HG03442 (cell line): ENCODE measurements around the gene DNAL1.

Experiments used
- ATAC-seq: cut with Tn5 transposase; IDR thresholded peaks from one replicate; pipeline ENCODE4 v1.9.1; 2021; ENCODE audit warnings: mild to moderate bottlenecking, moderate library complexity; ENCODE audit not compliant: unreplicated experiment

The DNAL1 gene

DNA sequence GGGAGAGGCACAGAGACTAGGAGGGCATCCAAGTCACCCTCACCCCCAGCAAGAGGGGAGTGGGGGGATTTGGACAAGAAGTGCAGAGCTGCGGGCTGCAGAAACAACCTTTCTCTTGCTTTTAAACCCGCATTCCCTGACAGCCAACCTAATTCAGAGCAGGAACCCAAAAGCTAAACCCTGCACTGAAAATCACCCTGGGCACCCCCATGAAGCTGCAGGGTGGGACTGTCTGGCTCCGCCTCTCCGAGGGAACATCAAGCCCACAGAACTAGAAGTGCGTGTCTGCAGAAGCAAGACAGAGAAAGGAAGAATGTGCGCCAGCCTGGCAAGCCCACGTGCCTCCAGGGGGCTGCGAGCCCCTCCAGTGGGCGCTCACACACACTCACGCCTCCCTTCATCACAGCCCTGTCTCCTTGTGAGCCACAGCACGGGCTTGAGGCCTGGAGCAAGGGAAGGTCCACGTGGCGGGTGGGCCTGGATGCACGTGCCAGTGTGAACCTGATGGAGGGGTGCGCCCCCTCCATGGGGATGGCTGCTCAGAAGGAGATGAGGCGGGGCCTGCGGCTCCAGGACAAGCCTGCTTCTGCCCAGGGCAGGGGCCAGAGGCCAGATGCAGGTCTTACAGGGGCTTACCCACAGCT is 97.2 kb downstream of the DNAL1 start:
- no peak for ATAC-seq

DNA sequence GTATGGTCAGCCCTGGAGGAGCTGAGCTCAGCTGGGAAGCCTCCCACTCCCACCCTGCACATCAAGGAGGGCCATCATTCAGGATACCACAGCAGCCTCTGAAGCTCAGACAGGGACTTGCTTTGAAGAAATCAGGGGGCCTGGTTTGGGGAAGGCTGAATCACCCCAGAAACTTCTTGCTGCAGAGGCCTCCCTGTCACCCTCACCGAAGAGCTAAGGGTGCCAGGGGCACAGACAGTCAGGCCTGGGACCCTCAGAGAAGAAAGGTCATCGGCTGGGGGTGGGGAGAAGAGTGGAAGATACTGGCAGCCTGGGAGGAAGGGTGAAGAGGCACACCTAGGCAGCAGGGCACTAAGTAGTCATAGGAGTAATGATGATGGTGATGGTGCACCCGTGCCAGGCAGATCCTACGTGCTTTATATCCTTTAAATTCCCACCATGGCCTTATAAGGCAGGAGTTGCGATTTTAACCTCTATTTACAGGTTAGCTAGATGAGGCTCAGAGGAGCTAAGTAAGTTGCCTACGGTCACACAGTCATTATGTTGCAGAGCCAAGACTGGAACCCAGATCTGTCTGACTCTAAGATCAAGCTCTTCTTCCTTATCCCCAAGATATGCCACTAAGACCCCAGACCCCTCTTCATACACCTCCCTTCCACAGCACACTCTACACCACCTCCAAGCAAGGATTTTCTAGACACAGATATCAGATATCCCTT is 97.9 kb downstream of the DNAL1 start:
- ATAC-seq: no peak

DNA sequence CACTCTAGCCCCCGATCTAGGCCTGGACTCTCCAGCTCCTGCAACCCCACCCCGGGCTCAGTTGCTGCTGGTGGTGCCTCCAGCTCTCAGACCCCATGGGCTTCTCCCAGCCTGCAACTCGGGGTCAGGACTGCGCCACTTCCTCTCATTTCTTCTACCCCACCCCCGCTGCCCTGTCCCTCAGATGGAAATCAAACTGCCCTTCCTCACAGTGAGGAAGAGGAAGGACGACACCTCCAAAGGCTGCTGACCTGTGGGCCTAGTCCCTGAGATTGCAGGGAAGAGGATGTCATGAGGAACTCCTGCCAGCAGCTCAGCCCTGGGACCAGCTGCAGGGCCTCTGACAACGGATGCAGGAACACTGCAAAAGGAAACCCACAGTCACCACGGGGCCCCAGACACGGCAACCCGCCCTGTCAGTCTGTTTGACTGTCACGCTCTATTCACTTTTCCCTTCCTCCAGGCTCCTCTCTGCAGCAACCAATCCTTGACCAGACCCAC is 98.7 kb downstream of the DNAL1 start:
- ATAC-seq: no peak

DNA sequence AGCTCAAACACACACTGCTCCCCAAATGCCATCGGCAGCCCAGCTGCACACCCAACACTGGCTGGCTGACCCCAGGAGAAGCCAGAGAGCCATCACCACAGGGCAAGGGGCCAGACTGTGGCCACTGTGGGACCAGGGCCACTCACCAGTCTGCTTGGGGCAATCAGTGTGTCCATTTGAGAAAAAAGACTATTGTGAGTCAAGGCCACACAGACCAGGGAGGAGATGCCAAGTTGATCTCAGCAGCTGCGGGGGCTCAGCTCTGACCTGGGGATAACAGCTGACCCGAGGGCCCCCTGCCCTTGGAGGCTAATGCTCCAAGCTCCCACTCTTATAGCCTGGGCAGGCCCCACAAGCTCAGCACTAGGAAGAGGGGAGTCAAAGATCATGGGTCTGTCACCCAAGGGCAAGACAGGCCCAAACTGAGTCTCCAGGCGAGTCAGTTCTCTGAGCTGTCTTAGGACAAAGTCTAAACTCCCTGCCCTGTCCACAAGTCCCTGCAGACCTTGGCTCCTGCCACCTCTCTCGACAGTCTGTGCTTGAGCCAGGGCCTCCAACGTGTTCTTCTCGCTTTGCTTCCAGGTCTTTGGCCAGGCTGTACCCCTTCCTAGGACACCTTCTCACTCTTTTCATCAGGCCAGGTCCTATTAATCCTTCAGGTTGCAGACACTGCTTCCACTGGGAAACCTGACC is 99.5 kb downstream of the DNAL1 start:
- no peak for ATAC-seq

DNA sequence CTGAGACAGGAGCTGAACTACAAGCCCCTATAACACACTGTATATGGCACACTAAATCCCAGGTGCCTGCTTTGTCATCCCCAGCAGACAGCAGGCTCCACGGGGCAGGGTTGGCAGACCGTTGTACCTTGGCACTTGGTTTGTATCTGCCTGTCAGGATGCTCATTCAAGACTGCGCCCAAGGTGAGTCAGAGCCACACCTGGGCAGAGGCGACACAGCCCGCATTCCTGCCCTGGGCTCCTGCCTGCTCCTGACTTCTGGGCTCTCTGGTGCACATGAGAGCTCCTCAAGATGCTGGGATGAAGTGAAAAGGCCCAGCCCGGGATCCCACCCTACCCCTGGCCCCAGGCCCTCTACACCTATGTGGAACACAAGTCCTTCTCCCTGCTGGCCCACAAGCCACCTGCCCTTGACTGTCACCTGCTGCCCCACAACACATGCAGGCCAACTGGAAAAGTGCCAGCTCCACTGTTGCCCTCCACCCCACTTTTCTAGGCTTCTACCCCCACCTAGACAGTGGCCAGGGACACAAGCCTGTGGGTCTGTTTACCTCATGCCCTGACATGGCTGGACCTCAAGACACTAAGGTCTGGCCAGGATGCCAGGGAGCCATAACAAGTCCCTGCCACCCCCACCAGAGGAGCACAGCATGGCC is 100.2 kb downstream of the DNAL1 start:
- ATAC-seq: no peak

DNA sequence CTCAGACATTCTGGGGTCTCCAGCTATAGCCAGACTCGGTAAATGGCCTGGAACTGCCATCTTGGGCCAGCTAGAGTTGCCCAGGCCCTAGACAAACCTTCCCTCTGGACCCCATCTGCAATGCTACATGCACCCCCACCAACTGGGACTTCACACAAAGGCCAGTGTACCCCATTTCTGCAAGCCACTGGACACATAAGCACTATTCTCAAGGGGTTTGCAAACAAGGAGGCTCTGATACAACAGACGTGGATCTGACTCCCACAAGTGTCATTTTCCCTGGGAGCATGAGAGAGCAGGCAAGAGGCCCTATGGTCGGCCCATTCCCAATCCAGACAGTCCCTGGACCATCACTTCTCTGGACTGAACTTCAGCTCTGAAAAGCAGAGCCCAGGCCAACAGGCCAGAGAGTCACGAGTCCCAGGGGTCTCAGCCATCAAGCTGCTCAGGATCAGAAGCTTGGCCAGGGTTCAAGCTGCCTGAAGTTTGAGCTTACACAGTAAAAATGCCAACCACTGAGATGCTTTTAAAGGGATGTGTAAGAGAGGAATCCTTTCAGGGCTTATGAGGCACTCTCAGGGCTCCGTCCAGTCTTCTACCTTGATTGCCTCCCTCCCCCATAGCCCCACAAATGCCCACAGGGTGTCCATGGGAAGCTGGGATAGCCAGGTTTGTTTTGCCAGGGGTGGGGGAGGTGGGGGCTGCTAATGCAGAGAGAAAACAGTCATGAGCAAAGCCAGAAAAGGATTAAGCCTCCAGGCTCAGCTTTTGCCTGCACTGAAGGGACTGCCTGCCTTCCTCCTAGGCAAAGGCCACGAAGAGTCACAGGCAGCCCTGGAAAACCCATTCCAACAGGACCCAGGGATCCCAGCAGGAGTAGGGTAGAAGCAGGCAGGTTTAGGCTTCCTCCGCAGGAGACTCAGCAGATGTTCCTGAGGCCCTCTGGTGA is 101.1 kb downstream of the DNAL1 start:
- no peak for ATAC-seq

DNA sequence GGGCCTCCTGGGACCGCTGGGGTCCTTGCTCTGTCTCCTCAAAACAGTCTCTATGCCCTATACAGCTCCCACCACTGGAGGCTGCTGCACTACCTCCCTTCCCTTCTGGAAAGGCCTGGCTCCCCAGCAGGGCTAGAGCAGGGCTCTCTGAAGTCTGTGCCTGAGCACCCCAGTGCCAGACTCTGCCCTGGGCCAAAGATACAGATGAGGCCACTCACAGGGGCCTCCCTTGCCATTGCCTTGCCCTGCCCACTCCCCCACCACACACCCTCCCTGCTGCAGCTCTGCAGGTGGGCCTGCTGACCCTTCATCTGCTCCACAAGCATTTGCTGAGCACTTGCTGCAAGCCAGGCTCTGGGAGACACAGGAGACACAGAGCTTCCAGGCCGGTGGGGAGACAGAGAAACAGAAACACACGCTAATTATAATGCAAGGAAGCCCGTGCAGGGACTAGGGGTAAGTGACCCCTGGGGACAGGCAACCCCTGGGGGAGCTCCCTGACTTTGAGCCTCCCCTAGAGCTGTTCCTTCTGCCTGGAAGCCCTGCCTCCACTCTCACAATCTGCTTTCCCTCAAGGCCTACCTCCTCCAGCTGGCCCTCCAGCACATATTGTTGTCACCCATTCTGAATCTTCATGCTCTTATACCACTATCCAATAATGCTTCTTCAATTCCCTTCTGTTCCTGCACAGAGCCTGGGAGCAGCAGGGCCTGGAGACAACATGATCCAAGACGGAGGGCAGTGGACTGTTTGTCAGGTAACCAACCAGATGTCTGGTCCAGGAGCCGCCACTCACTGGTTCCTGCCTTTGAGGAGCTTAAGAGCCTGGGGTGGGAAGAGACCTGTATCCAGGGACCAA is 102.0 kb downstream of the DNAL1 start:
- no peak for ATAC-seq

DNA sequence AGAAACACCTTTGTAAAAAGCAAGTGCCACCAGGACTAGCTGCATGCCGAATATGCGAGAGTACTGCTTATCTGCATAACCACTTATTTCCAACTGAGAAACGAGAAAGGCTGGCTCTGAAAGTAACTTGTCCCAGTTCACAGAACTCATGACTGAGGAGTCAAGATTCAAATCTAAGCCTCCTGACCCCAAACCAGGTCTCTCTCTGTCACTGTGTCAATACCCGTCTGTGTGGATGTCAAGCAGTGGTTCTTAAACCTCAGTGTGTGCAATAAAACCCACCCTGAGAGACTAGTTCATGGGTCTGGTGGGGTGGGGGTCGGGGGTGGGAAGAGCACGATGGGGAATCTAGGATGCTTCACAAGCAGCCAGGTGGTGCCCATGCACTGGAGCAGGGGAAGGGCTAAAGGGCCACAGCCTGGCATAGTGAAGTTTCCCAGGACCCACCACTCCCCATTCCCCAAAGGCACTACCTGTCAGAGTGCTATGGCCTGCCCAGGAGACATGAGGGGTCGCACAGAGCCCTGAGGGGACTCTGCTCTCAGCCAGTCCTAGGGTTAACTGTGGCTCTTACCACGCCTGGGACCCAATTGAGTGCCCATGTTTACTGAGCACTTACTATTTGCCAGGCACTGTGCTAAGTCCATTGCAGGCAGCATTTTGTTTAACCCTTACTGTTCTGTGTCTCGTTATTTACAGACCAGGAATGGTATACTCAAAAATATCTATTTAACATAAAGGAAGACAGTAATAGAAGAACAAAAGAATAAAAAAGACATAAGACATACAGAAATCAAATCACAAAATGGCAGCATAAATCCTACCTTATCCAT is 102.8 kb downstream of the DNAL1 start:
- ATAC-seq: no peak

DNA sequence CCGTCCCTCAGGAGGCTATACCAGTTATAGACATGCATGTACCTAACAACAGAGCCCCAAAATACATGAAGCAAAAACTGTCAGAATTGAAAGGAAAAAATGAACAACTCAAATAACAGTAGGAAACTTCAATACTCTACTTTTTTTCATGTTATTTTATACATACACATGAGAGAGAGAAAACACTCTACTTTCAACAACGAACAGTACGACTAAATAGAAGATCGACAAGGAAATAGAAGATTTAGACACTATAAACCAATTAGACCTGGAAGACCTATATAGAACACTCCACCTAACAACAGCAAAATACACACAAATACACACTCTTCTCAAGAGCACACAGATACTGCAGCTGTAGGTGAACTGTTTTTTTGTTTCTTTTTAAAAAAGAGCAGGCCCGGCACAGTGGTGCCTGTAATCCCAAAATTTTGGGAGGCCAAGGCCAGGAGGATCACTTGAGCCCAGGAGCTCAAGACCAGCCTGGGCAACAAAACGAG is 104.1 kb downstream of the DNAL1 start:
- ATAC-seq: no peak

DNA sequence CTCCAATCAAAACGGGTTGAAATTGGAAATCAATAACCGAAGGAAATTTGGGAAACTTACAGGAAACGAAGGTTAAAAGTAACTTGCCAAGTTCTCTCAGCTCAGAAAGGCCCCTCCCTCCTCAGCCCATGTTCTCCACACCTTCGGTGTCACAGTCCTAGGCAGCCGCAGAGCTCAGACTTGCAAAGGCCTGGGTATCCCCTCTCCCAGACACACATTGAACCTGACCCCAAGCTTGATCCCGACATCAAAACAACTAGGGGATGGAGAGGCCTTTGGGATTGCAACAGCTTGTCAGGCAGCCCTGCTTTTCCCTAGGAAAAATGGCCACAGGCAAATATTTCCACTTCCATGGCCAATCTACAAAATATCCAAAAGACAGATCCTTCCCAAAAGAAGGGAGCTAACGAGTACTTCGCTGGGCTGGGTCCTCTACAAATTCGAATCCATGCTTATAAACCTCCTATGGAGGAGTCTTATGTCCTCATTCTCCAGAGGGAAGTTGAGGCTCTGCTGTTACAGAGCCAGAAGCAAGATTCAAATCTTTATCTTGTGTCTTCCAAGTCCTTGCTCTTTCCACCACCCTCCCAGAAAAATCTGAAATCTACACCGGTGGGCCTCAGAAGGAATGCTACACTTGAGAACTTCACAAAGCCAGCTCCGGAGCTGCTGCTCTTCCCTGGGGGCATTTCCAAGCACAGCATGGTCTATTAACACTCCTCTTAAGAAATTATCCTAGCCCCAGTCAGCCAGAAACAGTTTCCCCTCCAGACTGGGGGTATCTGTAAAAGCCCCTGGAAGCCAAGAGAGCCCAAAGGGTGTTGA is 105.1 kb downstream of the DNAL1 start:
- ATAC-seq: no peak

DNA sequence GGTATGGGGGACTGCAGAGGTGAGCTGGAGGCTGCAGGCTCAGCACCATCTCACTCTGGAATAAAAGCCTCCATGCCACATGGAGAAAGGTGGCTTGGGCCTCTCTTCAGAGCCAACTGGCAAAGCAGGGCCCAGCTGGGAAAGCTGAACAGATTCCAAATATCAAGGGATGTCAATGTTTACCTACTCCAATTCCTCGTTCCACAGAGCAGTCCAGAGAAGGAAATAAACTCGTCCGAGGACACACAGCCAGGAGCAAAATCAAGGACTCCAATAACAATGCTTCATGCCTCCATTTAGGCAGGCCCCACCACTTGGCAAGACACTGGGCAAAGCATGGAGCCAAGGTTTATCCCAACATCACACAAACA is 105.7 kb downstream of the DNAL1 start:
- no peak for ATAC-seq

DNA sequence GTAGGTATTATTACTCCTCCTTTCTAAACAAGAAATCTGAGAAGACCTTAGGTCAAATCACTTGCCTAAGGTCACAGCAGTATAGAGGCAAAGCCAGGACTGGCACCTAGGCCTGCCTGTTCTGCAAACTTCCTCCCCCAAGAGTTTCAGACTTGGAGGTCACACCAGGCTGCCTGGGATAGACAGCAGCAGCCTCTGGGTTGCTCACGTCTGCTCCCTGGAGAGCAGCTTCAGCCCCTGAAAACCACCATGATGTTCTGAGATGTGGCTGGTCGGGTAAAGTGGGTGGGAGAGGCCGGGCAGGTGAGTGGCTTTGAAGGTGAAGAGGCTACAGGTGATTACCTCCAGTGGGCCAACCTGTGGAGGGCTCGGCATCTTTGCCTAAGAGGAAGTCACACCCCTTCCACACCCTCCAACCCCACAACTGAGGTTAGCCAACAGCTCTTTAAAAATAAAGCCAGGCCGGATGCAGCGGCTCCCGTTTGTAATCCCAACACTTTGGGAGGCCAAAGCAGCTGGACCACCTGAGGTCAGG is 106.4 kb downstream of the DNAL1 start:
- no peak for ATAC-seq

DNA sequence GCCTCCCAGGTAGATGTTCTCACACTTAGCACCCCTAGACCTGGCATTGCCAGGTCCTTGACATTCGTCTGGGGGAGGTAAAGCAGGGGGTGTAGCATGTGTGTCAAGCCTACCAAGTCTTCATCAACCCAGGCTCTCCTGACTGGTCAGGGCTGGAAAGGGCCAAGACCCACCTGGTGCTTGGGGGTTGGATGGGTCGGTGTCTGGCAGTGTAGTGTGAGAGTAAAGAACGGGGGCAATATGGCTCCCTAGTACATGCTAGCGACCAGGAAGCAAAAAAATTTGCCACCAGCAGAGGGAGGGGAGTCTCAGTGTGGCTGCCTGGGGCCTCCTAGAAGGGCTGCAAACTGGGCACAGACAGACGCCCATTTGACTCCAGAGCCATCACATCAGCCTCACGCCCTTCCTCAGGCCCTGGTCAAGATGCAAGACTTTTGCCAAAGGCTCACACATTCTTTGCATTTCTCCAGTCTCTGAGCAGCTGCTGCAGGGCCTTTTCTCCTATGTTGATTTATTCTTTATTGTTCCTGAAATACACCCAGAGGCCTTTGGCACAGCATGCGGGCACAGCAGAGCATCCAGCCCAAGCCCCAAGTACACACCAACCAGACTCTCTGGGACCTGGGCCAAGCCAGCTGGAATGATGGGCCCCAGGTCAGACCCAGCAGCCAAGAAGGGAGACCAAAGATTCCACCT is 107.7 kb downstream of the DNAL1 start:
- ATAC-seq: no peak
